Measurements from ENCODE around the gene EVA1A.

The EVA1A gene

DNA sequence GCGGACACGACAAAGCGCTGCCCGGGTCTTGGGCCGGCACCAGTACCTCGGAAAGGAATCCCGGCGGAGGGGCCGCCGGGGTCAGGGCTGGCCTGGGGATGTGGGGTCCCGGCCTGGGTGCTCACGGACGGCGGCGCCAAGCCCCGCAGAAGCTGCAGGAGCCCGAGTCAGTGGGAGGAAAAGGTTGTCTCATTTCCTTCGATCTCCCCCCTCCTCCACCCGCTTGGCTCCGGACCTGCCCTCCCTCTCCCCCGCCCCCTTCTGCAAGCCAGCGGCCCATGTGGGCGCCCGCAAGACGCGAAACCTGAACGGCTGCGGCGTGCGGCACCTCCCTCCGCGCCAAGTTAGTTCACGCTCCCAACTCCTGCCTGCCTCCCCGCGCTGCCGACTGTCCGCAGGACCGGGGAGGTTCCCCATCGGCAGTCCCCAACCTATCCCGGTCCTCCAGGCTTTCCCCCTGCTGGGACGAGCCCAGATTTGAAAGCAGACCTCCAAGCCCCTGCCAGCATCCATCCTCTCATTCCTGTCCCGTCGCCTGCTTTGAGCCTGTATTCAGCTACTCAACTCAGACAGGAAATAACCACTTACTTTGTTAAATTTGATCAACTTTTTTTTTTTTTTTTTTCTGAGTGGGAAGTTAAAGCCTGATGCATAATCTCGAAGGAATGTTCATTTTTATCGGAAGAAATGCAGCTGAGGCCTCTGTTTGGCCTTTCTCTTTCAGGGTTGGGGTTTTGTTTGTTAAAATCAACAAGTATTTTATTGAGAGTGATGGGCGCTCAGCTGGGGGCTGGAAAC, at the start of gene EVA1A:
Gene EVA1A, minus strand, starts transcription at position 172 of the 798 bp plus-strand sequence. CDS start 42,799 bp downstream, outside the sequence.
- no peak for DNase-seq (ENCODE audit: low read depth in 1 of 2, low spot score in 1 of 2)

- DNase-seq (ENCODE audit: low read depth in 1 of 2, low spot score in 1 of 2) = no peak
These were observed 49.3 kb upstream of the EVA1A start for GRCh38 chr2:75609937-75610508.

DNA sequence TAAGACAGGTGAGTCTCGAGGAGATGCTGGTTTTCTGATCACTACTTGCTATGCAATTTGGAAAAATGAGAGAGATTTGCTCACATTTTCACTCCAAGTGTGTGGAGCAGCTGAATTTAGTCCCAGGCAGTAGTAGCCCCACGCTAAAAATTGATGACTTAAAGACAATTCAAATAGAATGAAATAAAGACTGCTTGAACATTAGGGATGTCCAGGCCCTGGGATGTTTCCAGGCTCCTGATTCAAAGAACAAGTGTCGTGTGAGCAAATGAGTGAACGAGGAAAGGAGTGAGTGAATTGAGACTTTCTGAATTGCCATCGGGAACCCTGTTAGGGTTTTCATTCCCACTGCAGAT, 48.6 kb upstream of the EVA1A start:
- no peak for DNase-seq (ENCODE audit: low read depth in 1 of 2, low spot score in 1 of 2)

GRCh38 chr2:75608684-75609333, 48.1 kb upstream of the EVA1A start:
- DNase-seq (ENCODE audit: low read depth in 1 of 2, low spot score in 1 of 2) = peak; percentile 9 to 17

GRCh38 chr2:75607988-75608683, 47.4 kb upstream of the EVA1A start:
- no peak for DNase-seq (ENCODE audit: low read depth in 1 of 2, low spot score in 1 of 2)

- DNase-seq (ENCODE audit: low read depth in 1 of 2, low spot score in 1 of 2) = no peak
These were observed 46.7 kb upstream of the EVA1A start for GRCh38 chr2:75607400-75607798.

GRCh38 chr2:75606761-75607399, 46.1 kb upstream of the EVA1A start:
- DNase-seq (ENCODE audit: low read depth in 1 of 2, low spot score in 1 of 2) = no peak

DNA sequence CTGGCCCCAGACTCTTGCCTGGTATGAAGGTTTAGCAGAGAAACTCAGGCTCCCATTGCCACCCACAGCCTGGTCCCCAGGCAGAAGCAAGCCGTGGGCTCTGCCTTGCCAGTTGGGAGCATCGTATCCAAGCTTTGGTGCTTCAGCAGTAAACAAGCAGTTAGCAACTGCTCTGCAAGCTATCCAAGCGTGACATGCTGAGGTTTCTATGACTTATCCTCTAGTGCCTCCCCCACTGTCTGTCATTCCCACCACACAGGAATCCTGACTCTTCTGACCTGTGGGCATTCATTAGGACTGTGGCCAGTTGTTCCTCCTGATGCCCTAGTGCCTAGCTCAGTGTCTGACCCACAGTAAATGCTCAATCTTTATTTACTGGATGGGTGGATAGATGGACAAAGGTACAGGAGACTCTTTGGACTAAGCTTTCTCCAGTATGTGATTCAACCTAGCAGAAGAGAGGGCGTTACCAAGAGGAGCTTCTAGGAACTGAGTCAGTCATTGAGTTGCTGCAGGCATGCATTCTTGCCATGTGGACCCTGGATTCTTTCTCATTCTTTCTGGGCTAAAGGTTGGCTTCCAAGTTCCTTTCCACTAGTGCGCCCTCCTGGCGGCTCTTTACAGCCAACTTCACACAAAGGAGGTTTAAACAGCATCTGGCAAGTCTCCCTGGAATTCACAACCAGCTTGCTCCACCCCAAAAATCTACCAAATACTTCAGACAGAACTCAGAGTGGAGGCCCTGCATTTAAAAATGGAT, 45.2 kb upstream of the EVA1A start:
- DNase-seq (ENCODE audit: low read depth in 1 of 2, low spot score in 1 of 2) = no peak

DNA sequence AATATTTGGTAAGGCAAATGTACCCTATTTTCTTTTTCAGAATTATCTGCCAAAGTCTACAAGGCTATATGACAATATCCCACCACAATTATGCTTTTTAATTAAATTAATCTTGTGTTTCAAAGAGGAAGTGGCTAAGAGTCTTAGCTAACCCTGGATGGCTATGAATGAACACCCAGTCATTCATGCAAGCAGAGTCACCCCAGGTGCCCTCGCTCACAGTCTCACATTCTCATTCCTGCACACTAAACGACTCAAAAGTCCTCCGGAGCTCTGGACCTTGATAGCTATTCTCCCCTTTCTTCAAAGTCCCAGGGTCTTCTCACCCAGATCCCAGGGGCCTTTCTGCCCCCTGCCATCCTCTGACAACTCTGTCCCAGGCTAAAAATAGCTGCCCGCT, 43.7 kb upstream of the EVA1A start:
- DNase-seq (ENCODE audit: low read depth in 1 of 2, low spot score in 1 of 2) = no peak

- no peak for DNase-seq (ENCODE audit: low read depth in 1 of 2, low spot score in 1 of 2)
These were observed 42.7 kb upstream of the EVA1A start for GRCh38 chr2:75603477-75603876.

GRCh38 chr2:75602724-75603342, 42.1 kb upstream of the EVA1A start:
- DNase-seq (ENCODE audit: low read depth in 1 of 2, low spot score in 1 of 2) = no peak

DNA sequence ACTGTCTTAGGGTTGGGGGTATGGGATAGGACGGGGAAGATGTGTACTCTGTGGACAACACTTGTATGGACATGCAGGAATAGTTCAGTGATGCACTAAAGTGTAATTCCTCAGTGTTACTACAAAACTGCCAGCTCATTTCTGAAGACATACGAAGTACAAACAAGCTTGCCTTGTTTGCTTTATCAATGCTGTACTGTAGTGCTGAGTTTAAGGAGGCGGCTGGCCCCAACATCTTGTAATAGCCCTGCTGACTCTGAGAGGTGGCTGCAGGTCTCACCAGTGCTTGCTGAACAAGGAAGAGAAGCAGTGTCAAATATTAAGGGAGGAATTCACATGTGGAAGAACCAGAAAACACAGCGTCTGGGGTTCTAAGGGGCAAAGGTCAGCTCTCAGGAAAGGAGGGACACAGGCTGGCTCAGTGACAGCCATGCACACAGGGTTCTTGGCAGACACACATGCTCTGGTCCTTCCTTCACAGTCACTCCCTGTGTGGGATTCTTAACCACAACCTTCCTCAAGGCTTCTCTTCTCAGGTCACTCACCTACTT, 39.8 kb upstream of the EVA1A start:
- DNase-seq (ENCODE audit: low read depth in 1 of 2, low spot score in 1 of 2) = no peak

- no peak for DNase-seq (ENCODE audit: low read depth in 1 of 2, low spot score in 1 of 2)
These were observed 37.9 kb upstream of the EVA1A start for GRCh38 chr2:75598589-75599155.

GRCh38 chr2:75597949-75598348, 37.2 kb upstream of the EVA1A start:
- no peak for DNase-seq (ENCODE audit: low read depth in 1 of 2, low spot score in 1 of 2)

- no peak for DNase-seq (ENCODE audit: low read depth in 1 of 2, low spot score in 1 of 2)
These were observed 36.0 kb upstream of the EVA1A start for GRCh38 chr2:75596784-75597183.

GRCh38 chr2:75595541-75596395, 35.0 kb upstream of the EVA1A start:
- DNase-seq (ENCODE audit: low read depth in 1 of 2, low spot score in 1 of 2) = no peak

- DNase-seq (ENCODE audit: low read depth in 1 of 2, low spot score in 1 of 2) = no peak
These were observed 33.9 kb upstream of the EVA1A start for GRCh38 chr2:75594596-75594995.

DNA sequence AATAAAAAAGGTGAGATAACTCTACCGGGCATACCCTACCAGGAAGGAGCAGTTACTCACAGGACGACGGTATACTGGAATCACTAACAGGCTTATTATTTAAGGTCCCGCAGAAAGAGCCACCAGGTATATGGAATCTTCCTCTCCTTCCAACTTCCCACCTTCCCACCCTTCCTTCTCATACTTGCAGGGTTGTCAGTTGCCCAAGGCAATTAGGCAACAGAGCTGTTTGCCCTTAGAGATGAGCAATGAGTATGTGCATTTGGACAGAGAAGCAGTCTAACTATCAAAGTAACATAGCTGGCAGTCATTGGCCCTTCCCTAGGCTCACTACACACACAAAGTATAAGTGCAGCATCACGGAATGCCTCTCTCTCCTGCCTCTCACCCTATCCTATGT, 32.1 kb upstream of the EVA1A start:
- no peak for DNase-seq (ENCODE audit: low read depth in 1 of 2, low spot score in 1 of 2)

GRCh38 chr2:75592030-75592429, 31.3 kb upstream of the EVA1A start:
- DNase-seq (ENCODE audit: low read depth in 1 of 2, low spot score in 1 of 2) = no peak

All from activated T-helper 1 cell treated with anti-CD3 and anti-CD28 coated beads, Interleukin-2, amount 50 U/mL, for 16 hours (primary cell).